Activated CD4-positive, CD25-positive, alpha-beta regulatory T cell (primary cell): ENCODE results near the gene CATSPERD.

ENCODE experiments used
- DNase-seq, 4 experiments: peaks; one replicate each; lab custom pipeline; 2025; lab: John Stamatoyannopoulos, UW

The CATSPERD gene

GRCh38 chr19:5719961-5720790, at the start of gene CATSPERD, which contains the start of gene LONP1:
Gene CATSPERD, plus strand, starts transcription at chr19:5720637. Its CDS starts 101 bp downstream, at chr19:5720738.
Gene LONP1, minus strand, starts transcription at chr19:5720146. Its CDS starts 14 bp downstream, at chr19:5720132.
- peak; percentile 93 to 96 (median 96) for DNase-seq

GRCh38 chr19:5671600-5671999, 48.8 kb upstream of the CATSPERD start:
- no peak for DNase-seq

- no peak for DNase-seq
Measured at GRCh38 chr19:5672708-5673459, 47.6 kb upstream of the CATSPERD start.

- no peak for DNase-seq
Measured at GRCh38 chr19:5673752-5674151, 46.7 kb upstream of the CATSPERD start.

GRCh38 chr19:5674714-5675113, 45.7 kb upstream of the CATSPERD start:
- no peak for DNase-seq

- no peak for DNase-seq
Measured at GRCh38 chr19:5676105-5676771, 44.2 kb upstream of the CATSPERD start.

GRCh38 chr19:5676772-5677105, 43.7 kb upstream of the CATSPERD start:
- DNase-seq = no peak

- DNase-seq = no peak
Measured at GRCh38 chr19:5677136-5677535, 43.3 kb upstream of the CATSPERD start.

- DNase-seq = no peak
Measured at GRCh38 chr19:5677580-5677979, 42.9 kb upstream of the CATSPERD start.

- no peak for DNase-seq
Measured at GRCh38 chr19:5678071-5678718, 42.2 kb upstream of the CATSPERD start.

GRCh38 chr19:5679289-5680083, 41.0 kb upstream of the CATSPERD start:
- DNase-seq = no peak

GRCh38 chr19:5680084-5680436, 40.4 kb upstream of the CATSPERD start:
- DNase-seq = no peak

- peak; percentile 96 to 99 (median 97) for DNase-seq
Measured at GRCh38 chr19:5680437-5681368, 39.7 kb upstream of the CATSPERD start, which contains the start of the genes HSD11B1L and MICOS13. Gene HSD11B1L, plus strand, starts transcription at chr19:5681027. Its CDS starts 3,806 bp downstream, at chr19:5684833. Gene MICOS13, minus strand, starts transcription at chr19:5680516. Its CDS starts 30 bp downstream, at chr19:5680486.

GRCh38 chr19:5681391-5682106, 38.9 kb upstream of the CATSPERD start:
- no peak for DNase-seq

- no peak for DNase-seq
Measured at GRCh38 chr19:5682107-5682482, 38.3 kb upstream of the CATSPERD start.

- DNase-seq = no peak
Measured at GRCh38 chr19:5683177-5683886, 37.1 kb upstream of the CATSPERD start.

GRCh38 chr19:5684694-5685430, 35.6 kb upstream of the CATSPERD start:
- no peak for DNase-seq

- DNase-seq = no peak
Measured at GRCh38 chr19:5686326-5686646, 34.2 kb upstream of the CATSPERD start.
